AG09319 (cell line): Measurements from ENCODE around the gene RNU6-9.
"Not testable (repeated sequence)": the region's sequence is repeated elsewhere in the genome, so short reads cannot be mapped to it uniquely, and the experiment has no call there.

Experiments
- DNase-seq: peaks from one replicate; pipeline ENCODE4 v3.0.0-alpha.2; 2010; ENCODE audit warnings: low read depth; ENCODE audit errors: extremely low read depth
- CTCF ChIP-seq: IDR thresholded peaks from 2 replicates; pipeline ENCODE4 v1.5.1; 2011; ENCODE audit warnings: low read depth, mild to moderate bottlenecking, inconsistent platforms, low read length, moderate library complexity

RNU6-9 gene

GRCh38 chr19:876780-877314, 16.4 kb upstream of the RNU6-9 start:
- DNase-seq, result no peak
- no peak for TF ChIP-seq CTCF

- not testable (repeated sequence) for DNase-seq
Observed at GRCh38 chr19:877992-878660, 15.2 kb upstream of the RNU6-9 start.

GRCh38 chr19:878751-879561, 14.3 kb upstream of the RNU6-9 start:
- DNase-seq, result not testable (repeated sequence)

GRCh38 chr19:879711-880438, 13.4 kb upstream of the RNU6-9 start:
- no peak for DNase-seq
- no peak for TF ChIP-seq CTCF

- TF ChIP-seq CTCF, result no peak
- no peak for DNase-seq
Observed at GRCh38 chr19:881385-882071, 11.8 kb upstream of the RNU6-9 start.

- DNase-seq, result no peak
- no peak for TF ChIP-seq CTCF
Observed at GRCh38 chr19:882871-883497, 10.3 kb upstream of the RNU6-9 start.

GRCh38 chr19:883661-884211, 9.5 kb upstream of the RNU6-9 start:
- no peak for TF ChIP-seq CTCF
- no peak for DNase-seq
